Neural progenitor cell (in vitro differentiated cells): ENCODE data around the gene RIOK3.
A peak's percentile ranks its signal among the peaks of the same experiment; 100 is the strongest.

ENCODE experiments used
- EZH2 ChIP-seq: fragments of 200-600 bp; sonication (generic); IDR thresholded peaks from 2 replicates; pipeline ENCODE4 v1.6.1; 2017; ENCODE audit warnings: antibody characterized with exemption, mild to moderate bottlenecking, moderate library complexity
- EZH2phosphoT487 ChIP-seq: fragments of 200-600 bp; sonication (generic); IDR thresholded peaks from 2 replicates; pipeline ENCODE4 v1.6.1; 2017; ENCODE audit warnings: antibody characterized with exemption
- TF ChIP-seq, protein P1 (sequence below): fragments of 200-600 bp; sonication (generic); IDR thresholded peaks from 2 replicates; pipeline ENCODE4 v1.5.1; 2017; ENCODE audit warnings: antibody characterized with exemption, mild to moderate bottlenecking

GRCh38 chr18:23515911-23516546 lies 62.9 kb downstream of the RIOK3 start:
- TF ChIP-seq, protein P1, sequence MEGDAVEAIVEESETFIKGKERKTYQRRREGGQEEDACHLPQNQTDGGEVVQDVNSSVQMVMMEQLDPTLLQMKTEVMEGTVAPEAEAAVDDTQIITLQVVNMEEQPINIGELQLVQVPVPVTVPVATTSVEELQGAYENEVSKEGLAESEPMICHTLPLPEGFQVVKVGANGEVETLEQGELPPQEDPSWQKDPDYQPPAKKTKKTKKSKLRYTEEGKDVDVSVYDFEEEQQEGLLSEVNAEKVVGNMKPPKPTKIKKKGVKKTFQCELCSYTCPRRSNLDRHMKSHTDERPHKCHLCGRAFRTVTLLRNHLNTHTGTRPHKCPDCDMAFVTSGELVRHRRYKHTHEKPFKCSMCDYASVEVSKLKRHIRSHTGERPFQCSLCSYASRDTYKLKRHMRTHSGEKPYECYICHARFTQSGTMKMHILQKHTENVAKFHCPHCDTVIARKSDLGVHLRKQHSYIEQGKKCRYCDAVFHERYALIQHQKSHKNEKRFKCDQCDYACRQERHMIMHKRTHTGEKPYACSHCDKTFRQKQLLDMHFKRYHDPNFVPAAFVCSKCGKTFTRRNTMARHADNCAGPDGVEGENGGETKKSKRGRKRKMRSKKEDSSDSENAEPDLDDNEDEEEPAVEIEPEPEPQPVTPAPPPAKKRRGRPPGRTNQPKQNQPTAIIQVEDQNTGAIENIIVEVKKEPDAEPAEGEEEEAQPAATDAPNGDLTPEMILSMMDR, result peak; percentile 94
- TF ChIP-seq EZH2 (no peak), EZH2phosphoT487 (no peak)
